K562 (cell line): ENCODE measurements around the gene SLC20A1. TPM values are rescaled to one million over a fixed set of nuclear protein-coding genes. Genes with fewer than 3 reads are reported as not detected.

Source experiments
- ARID1B ChIP-seq: fragments of 450-650 bp; IDR thresholded peaks from 2 replicates; pipeline ENCODE4 v1.6.1; 2016; ENCODE audit warnings: antibody characterized with exemption, mild to moderate bottlenecking, inconsistent platforms
- BRF1 ChIP-seq: IDR thresholded peaks from 3 replicates; pipeline ENCODE4 v1.6.1; 2011; ENCODE audit warnings: borderline replicate concordance, mild to moderate bottlenecking; ENCODE audit not compliant: insufficient read length; ENCODE audit errors: extremely low read depth
- CHCHD3 ChIP-seq: fragments of 250-450 bp; sonication (Bioruptor Pico); IDR thresholded peaks from 2 replicates; pipeline ENCODE4 v2.1.2; 2022; ENCODE audit warnings: mild to moderate bottlenecking
- HDAC8 ChIP-seq: fragments of 450-650 bp; IDR thresholded peaks from 2 replicates; pipeline ENCODE4 v1.6.1; 2016; ENCODE audit warnings: mild to moderate bottlenecking, missing genetic modification characterization, moderate library complexity, missing compliant biosample characterization
- HNRNPL ChIP-seq: fragments of 200-400 bp; formaldehyde crosslinking; IDR thresholded peaks from 2 replicates; pipeline ENCODE4 v1.6.1; 2017; ENCODE audit warnings: low read depth, mild to moderate bottlenecking, low read length
- NUFIP1 ChIP-seq: fragments of 450-650 bp; IDR thresholded peaks from 2 replicates; pipeline ENCODE4 v1.6.1; 2018; ENCODE audit not compliant: partially characterized antibody
- PHF8 ChIP-seq: fragments of 200-600 bp; sonication (generic); IDR thresholded peaks from 2 replicates; pipeline ENCODE4 v1.6.1; 2012; ENCODE audit warnings: mixed run types, mild to moderate bottlenecking, inconsistent platforms, low read length, moderate library complexity, borderline replicate concordance
- POLR2G ChIP-seq: fragments of 200-400 bp; formaldehyde crosslinking; IDR thresholded peaks from 2 replicates; pipeline ENCODE4 v1.6.1; 2017; ENCODE audit warnings: low read depth, mild to moderate bottlenecking, antibody characterized with exemption, low read length, moderate library complexity
- RCOR1 ChIP-seq, 2 experiments: IDR thresholded peaks; 2 replicates each; pipeline ENCODE4 v1.6.1; 2012; ENCODE audit warnings: low read depth in 2 of 2, low read length in 2 of 2, borderline replicate concordance in 1 of 2, improper control_type of control experiment in 1 of 2
- SIN3A ChIP-seq, 2 experiments: fragments of 150-350 bp in 1 of 2; IDR thresholded peaks; 2 replicates each; pipeline ENCODE4 v1.6.1; 2011 to 2016; ENCODE audit warnings: borderline replicate concordance in 2 of 2, low read depth in 2 of 2, low read length in 2 of 2, mild to moderate bottlenecking in 2 of 2, moderate library complexity in 2 of 2; ENCODE audit not compliant: control insufficient read depth in 1 of 2
- ZNF408 ChIP-seq: fragments of 250-450 bp; sonication (Bioruptor Pico); IDR thresholded peaks from 2 replicates; pipeline ENCODE4 v1.4.0; 2020; ENCODE audit warnings: low read depth, mild to moderate bottlenecking, moderate library complexity
- ZNF507 ChIP-seq: conservative IDR thresholded peaks from 2 replicates; pipeline ENCODE4 v1.6.1; 2017; ENCODE audit warnings: missing genetic modification characterization, missing compliant biosample characterization
- polyA plus RNA-seq, 8 experiments: library from polyadenylated mRNA; depleted of rRNA in 4 of 8; stranded (reverse) in 5 of 8; unstranded in 3 of 8; fragments of >200 nt; fragmentation: Nextera tagmentation in 2 of 8; fragmentation: Illumina TruSeq in 1 of 8; extraction: Ambion mirVana in 2 of 8; extraction: Trizol in 1 of 8; gene quantifications; 2 replicates each; pipeline versions ENCODE4 v1.2.1 to v1.2.3, GENCODE V29; 2011 to 2014; ENCODE audit warnings: inconsistent platforms in 1 of 8, missing spikeins in 1 of 8
- total RNA-seq, 7 experiments: library from RNA; depleted of rRNA in 6 of 7; stranded (reverse); fragments of >200 nt in 6 of 7; fragmentation: Illumina TruSeq in 2 of 7; extraction: Trizol in 2 of 7; gene quantifications; 2 replicates each; pipeline versions ENCODE4 v1.2.1 to v1.2.3, GENCODE V29; 2011 to 2021; ENCODE audit warnings: low replicate concordance in 1 of 7
- TF ChIP-seq, protein P1 (sequence below): fragments of 200-800 bp; sonication (Bioruptor generic); IDR thresholded peaks from 2 replicates; pipeline ENCODE4 v1.6.1; 2016; ENCODE audit warnings: missing genetic modification characterization, missing compliant biosample characterization
- TF ChIP-seq, protein P2 (sequence below): IDR thresholded peaks from 2 replicates; pipeline ENCODE4 v1.6.1; 2016; ENCODE audit warnings: missing genetic modification characterization, missing compliant biosample characterization
- TF ChIP-seq, protein P3 (sequence below): sonication (generic); formaldehyde crosslinking; IDR thresholded peaks from 2 replicates; pipeline ENCODE4 v1.8.1; 2023; ENCODE audit warnings: mild to moderate bottlenecking, missing genetic modification reagents
- TF ChIP-seq, protein P4 (sequence below): fragments of 450-650 bp; formaldehyde crosslinking; IDR thresholded peaks from 2 replicates; pipeline ENCODE4 v1.4.0; 2022; ENCODE audit warnings: missing genetic modification characterization

The SLC20A1 gene
- total and polyA plus RNA-seq, 9 of the 15 experiments (the other 6 are each of a cell fraction or from before 2014, with no cell fraction given) = 53.8 to 150 (median 74.7) TPM

DNA sequence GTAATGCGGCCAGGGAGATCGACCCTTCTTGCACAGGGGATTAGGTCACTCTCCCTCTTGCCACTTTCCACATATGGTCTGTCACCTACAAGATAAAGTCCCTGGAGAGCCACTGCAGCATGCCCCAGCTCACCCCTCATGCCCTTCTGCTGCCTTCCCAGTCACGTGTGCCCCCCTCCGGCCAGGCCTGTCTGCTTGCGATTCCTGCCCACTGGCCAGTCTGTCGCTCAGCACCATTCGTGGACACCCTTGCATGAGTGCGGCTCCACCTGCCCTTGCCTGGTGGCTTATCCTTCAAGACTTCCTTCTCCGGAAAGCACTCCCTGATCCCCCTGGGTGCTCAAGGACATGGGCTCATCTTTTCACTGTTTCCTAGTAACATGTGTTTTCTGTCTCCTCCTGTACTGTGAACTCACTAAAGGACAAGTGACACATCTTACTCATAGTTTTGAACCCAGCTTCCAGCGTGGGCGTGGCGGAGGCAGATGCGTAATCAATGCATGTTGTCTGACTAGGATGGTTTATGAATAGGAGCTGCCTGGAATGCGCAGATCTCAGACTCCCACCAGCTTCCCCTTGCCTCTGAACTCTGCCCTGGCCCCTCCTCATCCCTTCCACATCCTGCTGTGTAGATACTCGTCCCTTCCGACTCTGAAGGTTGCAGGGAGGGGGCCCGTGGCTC lies 67.3 kb downstream of the SLC20A1 start (continued):
- no peak for TF ChIP-seq HDAC8 (tag)
- TF ChIP-seq, protein P1, sequence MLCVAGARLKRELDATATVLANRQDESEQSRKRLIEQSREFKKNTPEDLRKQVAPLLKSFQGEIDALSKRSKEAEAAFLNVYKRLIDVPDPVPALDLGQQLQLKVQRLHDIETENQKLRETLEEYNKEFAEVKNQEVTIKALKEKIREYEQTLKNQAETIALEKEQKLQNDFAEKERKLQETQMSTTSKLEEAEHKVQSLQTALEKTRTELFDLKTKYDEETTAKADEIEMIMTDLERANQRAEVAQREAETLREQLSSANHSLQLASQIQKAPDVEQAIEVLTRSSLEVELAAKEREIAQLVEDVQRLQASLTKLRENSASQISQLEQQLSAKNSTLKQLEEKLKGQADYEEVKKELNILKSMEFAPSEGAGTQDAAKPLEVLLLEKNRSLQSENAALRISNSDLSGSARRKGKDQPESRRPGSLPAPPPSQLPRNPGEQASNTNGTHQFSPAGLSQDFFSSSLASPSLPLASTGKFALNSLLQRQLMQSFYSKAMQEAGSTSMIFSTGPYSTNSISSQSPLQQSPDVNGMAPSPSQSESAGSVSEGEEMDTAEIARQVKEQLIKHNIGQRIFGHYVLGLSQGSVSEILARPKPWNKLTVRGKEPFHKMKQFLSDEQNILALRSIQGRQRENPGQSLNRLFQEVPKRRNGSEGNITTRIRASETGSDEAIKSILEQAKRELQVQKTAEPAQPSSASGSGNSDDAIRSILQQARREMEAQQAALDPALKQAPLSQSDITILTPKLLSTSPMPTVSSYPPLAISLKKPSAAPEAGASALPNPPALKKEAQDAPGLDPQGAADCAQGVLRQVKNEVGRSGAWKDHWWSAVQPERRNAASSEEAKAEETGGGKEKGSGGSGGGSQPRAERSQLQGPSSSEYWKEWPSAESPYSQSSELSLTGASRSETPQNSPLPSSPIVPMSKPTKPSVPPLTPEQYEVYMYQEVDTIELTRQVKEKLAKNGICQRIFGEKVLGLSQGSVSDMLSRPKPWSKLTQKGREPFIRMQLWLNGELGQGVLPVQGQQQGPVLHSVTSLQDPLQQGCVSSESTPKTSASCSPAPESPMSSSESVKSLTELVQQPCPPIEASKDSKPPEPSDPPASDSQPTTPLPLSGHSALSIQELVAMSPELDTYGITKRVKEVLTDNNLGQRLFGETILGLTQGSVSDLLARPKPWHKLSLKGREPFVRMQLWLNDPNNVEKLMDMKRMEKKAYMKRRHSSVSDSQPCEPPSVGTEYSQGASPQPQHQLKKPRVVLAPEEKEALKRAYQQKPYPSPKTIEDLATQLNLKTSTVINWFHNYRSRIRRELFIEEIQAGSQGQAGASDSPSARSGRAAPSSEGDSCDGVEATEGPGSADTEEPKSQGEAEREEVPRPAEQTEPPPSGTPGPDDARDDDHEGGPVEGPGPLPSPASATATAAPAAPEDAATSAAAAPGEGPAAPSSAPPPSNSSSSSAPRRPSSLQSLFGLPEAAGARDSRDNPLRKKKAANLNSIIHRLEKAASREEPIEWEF (CRISPR knock-in tag) = no peak
- peak; percentile 50; the same call in 1 of the 2 replicates for TF ChIP-seq ARID1B
- TF ChIP-seq HNRNPL = no peak
- TF ChIP-seq RCOR1 (IDR thresholded peaks at IDR 0.05; ENCODE audit: borderline replicate concordance in 1 of 2, low read depth in 2 of 2, low read length in 2 of 2) = peak in 1 of 2 experiments; percentile 76; a peak in 1 of 4 replicates
- no peak for TF ChIP-seq SIN3A (IDR thresholded peaks at IDR 0.05; ENCODE audit: borderline replicate concordance in 2 of 2, control insufficient read depth in 1 of 2, low read depth in 2 of 2, low read length in 2 of 2)
- TF ChIP-seq, protein P2, sequence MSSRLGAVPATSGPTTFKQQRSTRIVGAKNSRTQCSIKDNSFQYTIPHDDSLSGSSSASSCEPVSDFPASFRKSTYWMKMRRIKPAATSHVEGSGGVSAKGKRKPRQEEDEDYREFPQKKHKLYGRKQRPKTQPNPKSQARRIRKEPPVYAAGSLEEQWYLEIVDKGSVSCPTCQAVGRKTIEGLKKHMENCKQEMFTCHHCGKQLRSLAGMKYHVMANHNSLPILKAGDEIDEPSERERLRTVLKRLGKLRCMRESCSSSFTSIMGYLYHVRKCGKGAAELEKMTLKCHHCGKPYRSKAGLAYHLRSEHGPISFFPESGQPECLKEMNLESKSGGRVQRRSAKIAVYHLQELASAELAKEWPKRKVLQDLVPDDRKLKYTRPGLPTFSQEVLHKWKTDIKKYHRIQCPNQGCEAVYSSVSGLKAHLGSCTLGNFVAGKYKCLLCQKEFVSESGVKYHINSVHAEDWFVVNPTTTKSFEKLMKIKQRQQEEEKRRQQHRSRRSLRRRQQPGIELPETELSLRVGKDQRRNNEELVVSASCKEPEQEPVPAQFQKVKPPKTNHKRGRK (tag) = no peak
- TF ChIP-seq ZNF507 (tag) = no peak
- TF ChIP-seq PHF8 = no peak
- TF ChIP-seq, protein P3, sequence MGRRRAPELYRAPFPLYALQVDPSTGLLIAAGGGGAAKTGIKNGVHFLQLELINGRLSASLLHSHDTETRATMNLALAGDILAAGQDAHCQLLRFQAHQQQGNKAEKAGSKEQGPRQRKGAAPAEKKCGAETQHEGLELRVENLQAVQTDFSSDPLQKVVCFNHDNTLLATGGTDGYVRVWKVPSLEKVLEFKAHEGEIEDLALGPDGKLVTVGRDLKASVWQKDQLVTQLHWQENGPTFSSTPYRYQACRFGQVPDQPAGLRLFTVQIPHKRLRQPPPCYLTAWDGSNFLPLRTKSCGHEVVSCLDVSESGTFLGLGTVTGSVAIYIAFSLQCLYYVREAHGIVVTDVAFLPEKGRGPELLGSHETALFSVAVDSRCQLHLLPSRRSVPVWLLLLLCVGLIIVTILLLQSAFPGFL = no peak
- no peak for TF ChIP-seq ZNF408
- TF ChIP-seq CHCHD3 (CRISPR knock-in tag) = no peak
- no peak for TF ChIP-seq BRF1
- TF ChIP-seq, protein P4, sequence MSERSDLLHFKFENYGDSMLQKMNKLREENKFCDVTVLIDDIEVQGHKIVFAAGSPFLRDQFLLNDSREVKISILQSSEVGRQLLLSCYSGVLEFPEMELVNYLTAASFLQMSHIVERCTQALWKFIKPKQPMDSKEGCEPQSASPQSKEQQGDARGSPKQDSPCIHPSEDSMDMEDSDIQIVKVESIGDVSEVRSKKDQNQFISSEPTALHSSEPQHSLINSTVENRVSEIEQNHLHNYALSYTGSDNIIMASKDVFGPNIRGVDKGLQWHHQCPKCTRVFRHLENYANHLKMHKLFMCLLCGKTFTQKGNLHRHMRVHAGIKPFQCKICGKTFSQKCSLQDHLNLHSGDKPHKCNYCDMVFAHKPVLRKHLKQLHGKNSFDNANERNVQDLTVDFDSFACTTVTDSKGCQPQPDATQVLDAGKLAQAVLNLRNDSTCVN = no peak
- no peak for TF ChIP-seq POLR2G
- no peak for TF ChIP-seq NUFIP1
